Effector memory CD8-positive, alpha-beta T cell (primary cell): ENCODE measurements around the gene DSTN.

ENCODE experiments used
- ATAC-seq: fragments of 150-1000 bp; cut with Tn5 transposase; replicated peaks from 2 replicates; pipeline ENCODE4 v1.10.0; 2021; ENCODE audit warnings: mild to moderate bottlenecking, moderate library complexity
- DNase-seq, 3 experiments: peaks; one replicate each; pipeline ENCODE4 v3.0.0; 2021
- H3K27ac Mint-ChIP-seq, 2 donors: one replicate each; pipeline ENCODE4 v1.8.0; 2022; ENCODE audit warnings: mild to moderate bottlenecking in 2 of 2, mixed read lengths in 2 of 2, moderate library complexity in 2 of 2
- H3K27me3 Mint-ChIP-seq, 2 donors: one replicate each; pipeline ENCODE4 v1.8.0; 2022; ENCODE audit warnings: mixed read lengths in 2 of 2
- H3K36me3 Mint-ChIP-seq: one replicate; pipeline ENCODE4 v1.8.0; 2022; ENCODE audit warnings: mild to moderate bottlenecking, moderate library complexity, mixed read lengths; ENCODE audit not compliant: insufficient read depth
- H3K4me1 Mint-ChIP-seq, 2 donors: one replicate each; pipeline ENCODE4 v1.8.0; 2022; ENCODE audit warnings: low read depth in 2 of 2, mixed read lengths in 2 of 2
- H3K4me3 Mint-ChIP-seq, 2 donors: one replicate each; pipeline ENCODE4 v1.8.0; 2022; ENCODE audit warnings: mild to moderate bottlenecking in 2 of 2, mixed read lengths in 2 of 2, moderate library complexity in 2 of 2
- H3K9me3 Mint-ChIP-seq, 2 donors: one replicate each; pipeline ENCODE4 v1.8.0; 2022; ENCODE audit warnings: mixed read lengths in 2 of 2

The DSTN gene

GRCh38 chr20:17536944-17537444, 32.9 kb upstream of the DSTN start:
- no peak overlapping the region for H3K4me3 Mint-ChIP-seq
- peaks cover 4 to 11% of the 10 kb centered on the region in 2 donors for H3K4me1 Mint-ChIP-seq
- no peak overlapping the region for H3K27ac Mint-ChIP-seq
- peak; percentile 59 to 71 (median 64) for DNase-seq
- H3K9me3 Mint-ChIP-seq, result no peaks in the 10 kb centered on the region
- H3K36me3 Mint-ChIP-seq, result peaks cover 2% of the 10 kb centered on the region
- H3K27me3 Mint-ChIP-seq, result peaks cover 27 to 46% of the 10 kb centered on the region in 2 donors
- peak; percentile 99 for ATAC-seq

- Mint-ChIP-seq H3K27me3 (peaks cover 28 to 46% of the 10 kb centered on the region in 2 donors), H3K4me3 (no peak overlapping the region), H3K4me1 (peaks cover 4 to 11% of the 10 kb centered on the region in 2 donors), H3K9me3 (no peaks in the 10 kb centered on the region), H3K36me3 (peaks cover 2% of the 10 kb centered on the region), H3K27ac (no peak overlapping the region)
- ATAC-seq, result no peak
- DNase-seq, result no peak
These were observed 31.9 kb upstream of the DSTN start for GRCh38 chr20:17537959-17538358.

DNA sequence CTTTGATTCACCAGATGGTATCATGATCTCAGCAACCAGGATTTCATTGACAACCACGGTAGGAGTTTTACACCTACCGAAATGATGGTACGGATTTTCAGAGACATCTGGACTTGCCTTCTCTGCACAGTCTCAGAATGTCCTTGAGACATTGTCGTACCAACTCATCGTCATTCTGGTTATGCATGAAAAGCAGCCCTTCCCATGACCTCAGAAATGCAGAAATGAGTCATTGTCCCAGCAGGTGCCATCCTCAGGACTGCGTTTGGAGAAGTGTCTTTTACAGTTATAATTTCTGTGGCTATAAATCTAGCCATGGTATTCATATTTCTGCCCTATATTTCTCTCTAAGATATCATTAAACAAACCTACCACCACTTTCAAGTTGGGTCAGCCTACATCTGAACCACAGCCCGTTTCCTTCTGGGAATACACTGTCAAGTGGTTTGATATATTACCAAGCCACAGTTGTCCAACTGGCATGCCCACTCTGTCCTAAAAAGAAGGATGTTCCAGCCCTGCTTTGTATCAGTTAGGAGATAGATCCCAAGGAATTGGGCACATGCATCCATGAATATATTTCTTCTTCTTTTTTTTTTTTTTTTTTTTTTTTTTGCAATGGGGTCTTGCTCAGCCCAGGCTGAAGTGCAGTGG, 31.2 kb upstream of the DSTN start:
- H3K27me3 Mint-ChIP-seq, result peaks cover 35 to 52% of the 10 kb centered on the region in 2 donors
- no peak overlapping the region for H3K4me3 Mint-ChIP-seq
- H3K4me1 Mint-ChIP-seq, result peaks cover 4 to 8% of the 10 kb centered on the region in 2 donors
- no peak for ATAC-seq
- DNase-seq, result no peak
- H3K27ac Mint-ChIP-seq, result no peak overlapping the region
- no peaks in the 10 kb centered on the region for H3K9me3 Mint-ChIP-seq
- peaks cover 2% of the 10 kb centered on the region for H3K36me3 Mint-ChIP-seq

GRCh38 chr20:17541596-17541995, 28.3 kb upstream of the DSTN start:
- H3K9me3 Mint-ChIP-seq, result no peaks in the 10 kb centered on the region
- no peak overlapping the region for H3K27ac Mint-ChIP-seq
- peaks cover 0 to 4% of the 10 kb centered on the region in 2 donors for H3K4me1 Mint-ChIP-seq

DNA sequence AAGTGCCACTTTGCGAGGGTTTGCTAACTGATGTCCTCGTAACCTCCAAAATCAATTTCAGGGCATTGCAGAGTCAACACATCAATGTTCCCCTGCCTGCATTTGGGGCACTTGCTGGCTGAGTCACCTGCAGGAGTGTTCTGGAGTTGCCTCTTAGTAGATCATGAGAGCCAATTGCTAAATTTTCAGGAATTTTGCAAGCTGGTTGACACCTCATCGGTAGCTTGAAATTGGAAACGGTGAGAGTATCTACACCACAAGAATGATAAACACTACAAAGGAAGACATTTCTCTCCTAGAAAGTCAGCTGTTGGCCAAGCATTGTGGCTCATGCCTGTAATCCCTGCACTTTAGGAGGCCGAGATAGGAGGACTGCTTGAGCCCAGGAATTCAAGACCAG, 27.9 kb upstream of the DSTN start:
- Mint-ChIP-seq H3K9me3 (no peaks in the 10 kb centered on the region), H3K4me1 (peaks cover 0 to 3% of the 10 kb centered on the region in 2 donors), H3K27me3 (peaks cover 46 to 74% of the 10 kb centered on the region in 2 donors), H3K4me3 (no peak overlapping the region), H3K36me3 (peaks cover 2% of the 10 kb centered on the region), H3K27ac (no peak overlapping the region)
- no peak for DNase-seq
- no peak for ATAC-seq

More at GRCh38 chr20:17541596-17541995, 28.3 kb upstream of the DSTN start:
- peaks cover 46 to 77% of the 10 kb centered on the region in 2 donors for H3K27me3 Mint-ChIP-seq
- DNase-seq, result no peak
- peaks cover 2% of the 10 kb centered on the region for H3K36me3 Mint-ChIP-seq
- ATAC-seq, result no peak
- H3K4me3 Mint-ChIP-seq, result no peak overlapping the region

DNA sequence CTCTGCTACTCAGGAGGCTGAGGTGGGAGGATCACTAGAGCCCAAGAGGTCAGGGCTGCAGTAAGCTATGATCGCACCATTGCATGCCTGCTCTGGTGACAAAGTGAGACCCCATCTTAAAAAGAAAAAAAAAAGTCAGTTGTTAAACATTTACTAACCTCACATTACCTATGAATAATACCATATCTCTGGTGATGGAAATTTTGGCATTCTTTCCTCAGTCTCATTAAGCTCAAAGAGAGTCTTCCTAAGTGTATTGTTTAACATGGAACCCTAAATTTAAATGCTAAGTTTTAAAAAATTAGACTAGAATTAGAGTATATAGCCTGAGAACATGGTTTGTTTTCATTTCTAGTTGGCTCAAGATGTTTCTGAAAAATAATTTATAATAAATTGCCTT, 27.4 kb upstream of the DSTN start:
- H3K9me3 Mint-ChIP-seq, result no peaks in the 10 kb centered on the region
- H3K4me1 Mint-ChIP-seq, result no peaks in the 10 kb centered on the region
- DNase-seq (no peak), ATAC-seq (no peak)
- peaks cover 46 to 69% of the 10 kb centered on the region in 2 donors for H3K27me3 Mint-ChIP-seq
- no peak overlapping the region for H3K27ac Mint-ChIP-seq
- no peak overlapping the region for H3K4me3 Mint-ChIP-seq
- H3K36me3 Mint-ChIP-seq, result peaks cover 2% of the 10 kb centered on the region

DNA sequence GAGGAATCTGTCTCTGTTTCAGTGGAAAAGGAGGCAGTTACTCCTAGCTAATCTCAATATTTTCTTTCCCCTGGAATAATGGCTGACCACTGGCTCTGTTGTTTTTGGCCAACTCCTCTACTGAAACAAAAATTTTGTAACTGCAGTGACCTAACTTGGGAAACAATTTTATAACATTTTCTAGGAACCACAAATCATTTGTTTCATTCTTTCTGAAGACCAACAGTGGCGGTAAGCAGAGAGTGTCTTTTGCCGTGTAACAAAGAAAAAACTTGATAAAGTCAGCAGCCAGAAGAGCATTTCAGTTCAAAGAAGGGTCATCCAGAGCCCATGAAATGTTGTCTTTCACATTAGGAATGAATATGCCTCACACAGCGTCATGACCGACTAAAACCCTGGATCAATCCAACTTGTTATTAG, 26.9 kb upstream of the DSTN start:
- no peaks in the 10 kb centered on the region for H3K4me1 Mint-ChIP-seq
- peaks cover 2% of the 10 kb centered on the region for H3K36me3 Mint-ChIP-seq
- H3K27ac Mint-ChIP-seq, result no peak overlapping the region
- ATAC-seq (no peak), DNase-seq (no peak)
- H3K4me3 Mint-ChIP-seq, result no peak overlapping the region
- H3K9me3 Mint-ChIP-seq, result no peaks in the 10 kb centered on the region
- H3K27me3 Mint-ChIP-seq, result peaks cover 41 to 65% of the 10 kb centered on the region in 2 donors

GRCh38 chr20:17543531-17544131, 26.2 kb upstream of the DSTN start:
- no peak for DNase-seq
- Mint-ChIP-seq H3K27me3 (peaks cover 35 to 59% of the 10 kb centered on the region in 2 donors), H3K36me3 (peaks cover 2% of the 10 kb centered on the region), H3K4me3 (no peak overlapping the region), H3K4me1 (no peaks in the 10 kb centered on the region), H3K27ac (no peak overlapping the region), H3K9me3 (no peaks in the 10 kb centered on the region)
- no peak for ATAC-seq

DNA sequence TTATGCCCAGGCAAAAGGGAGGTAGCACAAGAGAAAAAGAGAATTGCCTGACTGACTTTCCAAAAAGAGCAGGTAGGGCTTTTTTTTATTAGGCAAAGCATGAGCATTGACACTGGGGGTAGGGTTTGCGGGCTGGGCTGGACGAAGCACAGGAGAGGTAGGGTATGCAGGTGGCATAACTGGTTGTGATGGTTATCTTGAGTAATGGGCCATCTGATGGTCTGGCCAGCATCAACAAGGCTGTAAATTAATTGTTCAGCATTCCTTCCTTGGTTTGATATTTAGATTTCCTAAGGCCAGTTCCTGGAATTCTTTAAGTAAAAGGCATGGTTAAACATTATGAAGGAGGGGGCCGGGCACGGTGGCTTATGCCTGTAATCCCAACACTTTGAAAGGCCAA, 24.7 kb upstream of the DSTN start:
- no peaks in the 10 kb centered on the region for H3K9me3 Mint-ChIP-seq
- H3K36me3 Mint-ChIP-seq, result peaks cover 2% of the 10 kb centered on the region
- DNase-seq (no peak), ATAC-seq (no peak)
- no peak overlapping the region for H3K27ac Mint-ChIP-seq
- no peaks in the 10 kb centered on the region for H3K4me1 Mint-ChIP-seq
- no peak overlapping the region for H3K4me3 Mint-ChIP-seq
- peaks cover 28 to 59% of the 10 kb centered on the region in 2 donors for H3K27me3 Mint-ChIP-seq

DNA sequence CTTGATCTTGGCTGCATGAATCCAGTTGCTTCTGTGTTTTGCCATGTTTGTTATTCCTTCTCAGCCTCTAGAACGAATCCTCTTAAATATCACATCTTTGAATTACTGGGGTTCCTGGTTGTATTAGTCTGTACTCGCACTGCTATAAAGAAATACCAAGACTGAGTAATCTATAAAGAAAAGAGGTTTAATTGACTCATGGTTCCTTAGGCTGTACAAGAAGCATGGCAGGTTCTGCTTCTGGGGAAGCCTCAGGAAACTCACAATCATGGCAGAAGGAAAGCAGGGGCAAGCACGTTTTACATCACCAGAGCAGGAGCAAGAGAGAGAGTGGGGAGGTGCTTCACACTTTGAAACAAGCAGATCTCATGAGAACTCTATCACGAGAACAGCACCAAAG, 20.7 kb upstream of the DSTN start:
- peaks cover 7 to 29% of the 10 kb centered on the region in 2 donors for H3K27me3 Mint-ChIP-seq
- H3K9me3 Mint-ChIP-seq, result no peaks in the 10 kb centered on the region
- DNase-seq (no peak), ATAC-seq (no peak)
- H3K27ac Mint-ChIP-seq, result no peak overlapping the region
- no peaks in the 10 kb centered on the region for H3K4me1 Mint-ChIP-seq
- no peaks in the 10 kb centered on the region for H3K36me3 Mint-ChIP-seq
- no peak overlapping the region for H3K4me3 Mint-ChIP-seq

DNA sequence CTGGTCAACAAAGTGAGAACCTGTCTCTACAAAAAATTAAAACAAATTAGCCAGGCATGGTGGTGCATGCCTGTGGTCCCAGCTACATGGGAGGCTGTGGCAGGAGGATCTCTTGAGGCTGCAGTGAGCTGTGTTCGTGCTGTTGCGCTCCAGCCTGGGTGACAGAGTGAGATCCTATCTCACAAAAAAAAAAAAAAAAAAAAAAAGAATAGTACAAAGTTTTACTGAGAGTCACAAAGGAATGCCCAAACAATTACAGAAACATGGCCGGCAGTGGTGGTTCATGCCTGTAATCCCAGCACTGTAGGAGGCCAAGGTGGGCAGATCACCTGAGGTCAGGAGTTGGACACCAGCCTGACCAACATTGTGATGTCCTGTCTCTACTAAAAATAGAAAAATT, 14.8 kb upstream of the DSTN start:
- H3K27me3 Mint-ChIP-seq, result no peaks in the 10 kb centered on the region
- ATAC-seq (no peak), DNase-seq (no peak)
- no peaks in the 10 kb centered on the region for H3K9me3 Mint-ChIP-seq
- H3K4me3 Mint-ChIP-seq, result no peak overlapping the region
- no peaks in the 10 kb centered on the region for H3K36me3 Mint-ChIP-seq
- H3K27ac Mint-ChIP-seq, result no peak overlapping the region
- peaks cover 0 to 5% of the 10 kb centered on the region in 2 donors for H3K4me1 Mint-ChIP-seq

DNA sequence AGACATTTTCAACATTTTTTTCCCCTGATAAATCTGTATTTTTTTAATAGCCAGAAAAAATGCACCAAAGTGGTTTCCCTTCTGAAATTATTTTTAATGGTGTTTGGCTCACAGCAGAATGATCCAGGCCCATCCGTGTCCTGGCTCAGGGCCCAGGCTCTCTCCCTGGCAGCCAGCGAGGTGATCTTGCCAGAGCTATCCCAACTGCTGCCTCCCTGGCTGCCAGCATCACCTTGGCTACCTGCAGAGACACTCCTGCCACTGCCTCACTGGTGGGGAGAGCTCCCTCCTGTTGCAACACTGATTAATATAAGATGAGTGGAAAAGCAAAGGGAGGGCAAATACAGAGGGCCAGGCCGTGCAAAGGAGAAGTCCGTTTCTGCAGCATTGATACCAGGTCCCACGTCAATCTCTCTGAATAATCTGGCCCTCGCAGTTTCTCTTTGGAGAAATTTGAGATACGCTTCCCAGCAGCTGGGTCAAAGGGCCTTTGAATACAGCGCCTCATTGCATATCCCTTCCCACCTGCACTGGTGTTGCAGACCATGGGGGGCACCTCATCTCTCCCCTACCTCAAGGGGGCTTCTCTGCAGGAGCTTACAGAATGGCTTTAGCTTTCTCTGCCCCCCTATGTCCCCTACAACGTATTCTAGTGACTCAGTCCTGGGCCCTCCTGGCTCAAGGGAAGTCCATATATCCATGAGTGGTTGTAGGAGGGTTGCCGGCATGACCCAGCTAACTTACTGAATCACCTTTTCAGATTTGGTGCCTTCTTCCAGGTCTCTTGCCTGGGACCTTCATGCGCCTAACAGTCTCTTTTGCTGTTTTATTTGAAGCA, 12.8 kb upstream of the DSTN start:
- Mint-ChIP-seq H3K27ac (no peak overlapping the region), H3K36me3 (no peaks in the 10 kb centered on the region), H3K4me1 (peaks cover 0 to 5% of the 10 kb centered on the region in 2 donors), H3K9me3 (no peaks in the 10 kb centered on the region), H3K4me3 (no peak overlapping the region), H3K27me3 (no peaks in the 10 kb centered on the region)
- no peak for DNase-seq
- no peak for ATAC-seq

GRCh38 chr20:17557675-17558006, 12.2 kb upstream of the DSTN start:
- no peaks in the 10 kb centered on the region for H3K27me3 Mint-ChIP-seq
- no peak for DNase-seq
- H3K4me3 Mint-ChIP-seq, result no peak overlapping the region
- no peaks in the 10 kb centered on the region for H3K9me3 Mint-ChIP-seq
- H3K4me1 Mint-ChIP-seq, result peaks cover 0 to 5% of the 10 kb centered on the region in 2 donors
- H3K27ac Mint-ChIP-seq, result no peak overlapping the region
- H3K36me3 Mint-ChIP-seq, result no peaks in the 10 kb centered on the region
- no peak for ATAC-seq
